H9 (cell line): ENCODE results near the gene DRGX. TPM values are rescaled to one million over a fixed set of nuclear protein-coding genes. Genes with fewer than 3 reads are reported as not detected.

Experiments used
- DNase-seq: peaks from one replicate; pipeline ENCODE4 v3.0.0-alpha.2; 2017
- H2AFZ ChIP-seq: one replicate; pipeline ENCODE4 v1.6.1; 2013; ENCODE audit warnings: mild to moderate bottlenecking, low read length, control low read depth, moderate library complexity
- H2AK5ac ChIP-seq: 2 replicates; pipeline ENCODE4 v1.6.1; 2013; ENCODE audit warnings: low read length, control low read depth, mixed read lengths; ENCODE audit not compliant: insufficient read length
- H2BK120ac ChIP-seq: one replicate; pipeline ENCODE4 v1.6.1; 2013; ENCODE audit warnings: low read depth, mild to moderate bottlenecking, low read length, control low read depth, inconsistent platforms; ENCODE audit not compliant: poor library complexity, severe bottlenecking
- H2BK12ac ChIP-seq: 2 replicates; pipeline ENCODE4 v1.6.1; 2013; ENCODE audit warnings: low read length, control low read depth, mixed read lengths, low read depth; ENCODE audit not compliant: insufficient read length
- H2BK15ac ChIP-seq: 2 replicates; pipeline ENCODE4 v1.6.1; 2013; ENCODE audit warnings: low read depth, low read length, control low read depth
- H2BK20ac ChIP-seq: one replicate; pipeline ENCODE4 v1.6.1; 2013; ENCODE audit warnings: low read depth, mild to moderate bottlenecking, low read length, control low read depth, inconsistent platforms; ENCODE audit not compliant: poor library complexity, severe bottlenecking
- H2BK5ac ChIP-seq: 2 replicates; pipeline ENCODE4 v1.6.1; 2013; ENCODE audit warnings: low read length, control low read depth, mixed read lengths; ENCODE audit not compliant: insufficient read length
- H3K14ac ChIP-seq: 2 replicates; pipeline ENCODE4 v1.6.1; 2013; ENCODE audit warnings: low read length, control low read depth; ENCODE audit not compliant: insufficient read depth
- H3K18ac ChIP-seq: 2 replicates; pipeline ENCODE4 v1.6.1; 2013; ENCODE audit warnings: low read depth, mild to moderate bottlenecking, mixed read lengths, low read length, control low read depth; ENCODE audit not compliant: insufficient read length
- H3K23ac ChIP-seq: 2 replicates; pipeline ENCODE4 v1.6.1; 2013; ENCODE audit warnings: low read length, control low read depth, mixed read lengths, low read depth; ENCODE audit not compliant: insufficient read length
- H3K23me2 ChIP-seq: 2 replicates; pipeline ENCODE4 v1.6.1; 2013; ENCODE audit warnings: low read depth, mild to moderate bottlenecking, mixed read lengths, low read length, control low read depth; ENCODE audit not compliant: insufficient read length, poor library complexity, severe bottlenecking
- H3K27ac ChIP-seq: 2 replicates; pipeline ENCODE4 v1.5.1; 2013; ENCODE audit warnings: low read length, control low read depth, mixed read lengths, low read depth; ENCODE audit not compliant: insufficient read length
- H3K27me3 ChIP-seq: 2 replicates; pipeline ENCODE4 v1.6.1; 2013; ENCODE audit warnings: low read length, control low read depth, inconsistent platforms; ENCODE audit not compliant: insufficient read depth
- H3K4ac ChIP-seq: 2 replicates; pipeline ENCODE4 v1.6.1; 2013; ENCODE audit warnings: low read depth, mild to moderate bottlenecking, control low read depth, inconsistent platforms, low read length, moderate library complexity
- H3K4me1 ChIP-seq: 2 replicates; pipeline ENCODE4 v1.6.1; 2013; ENCODE audit warnings: low read length, control low read depth, inconsistent platforms; ENCODE audit not compliant: insufficient read depth
- H3K4me2 ChIP-seq: 2 replicates; pipeline ENCODE4 v1.6.1; 2013; ENCODE audit warnings: low read length, control low read depth, mixed read lengths; ENCODE audit not compliant: insufficient read length, insufficient read depth
- H3K56ac ChIP-seq: 2 replicates; pipeline ENCODE4 v1.6.1; 2013; ENCODE audit warnings: low read depth, mild to moderate bottlenecking, mixed read lengths, low read length, control low read depth; ENCODE audit not compliant: insufficient read length
- H3K79me1 ChIP-seq: 2 replicates; pipeline ENCODE4 v1.6.1; 2013; ENCODE audit warnings: low read depth, mild to moderate bottlenecking, moderate library complexity, low read length, control low read depth, inconsistent platforms; ENCODE audit not compliant: insufficient read depth, poor library complexity, severe bottlenecking
- H3K79me2 ChIP-seq: 2 replicates; pipeline ENCODE4 v1.6.1; 2013; ENCODE audit warnings: low read length, control low read depth, inconsistent platforms; ENCODE audit not compliant: insufficient read depth
- H3K9ac ChIP-seq: 2 replicates; pipeline ENCODE4 v1.6.1; 2013; ENCODE audit warnings: low read length, control low read depth, mixed read lengths; ENCODE audit not compliant: insufficient read length; ENCODE audit errors: extremely low read depth
- H3K9me3 ChIP-seq: one replicate; pipeline ENCODE4 v1.6.1; 2013; ENCODE audit warnings: low read depth, low read length, inconsistent platforms; ENCODE audit not compliant: control insufficient read depth
- H3T11ph ChIP-seq: one replicate; pipeline ENCODE4 v1.6.1; 2013; ENCODE audit warnings: mild to moderate bottlenecking, low read length, control low read depth, inconsistent platforms
- H4K20me1 ChIP-seq: one replicate; pipeline ENCODE4 v1.6.1; 2013; ENCODE audit not compliant: control insufficient read depth, insufficient read length, insufficient read depth
- H4K5ac ChIP-seq: 2 replicates; pipeline ENCODE4 v1.6.1; 2013; ENCODE audit warnings: low read depth, mild to moderate bottlenecking, mixed read lengths, low read length, control low read depth; ENCODE audit not compliant: insufficient read length
- H4K8ac ChIP-seq: replicated peaks from 2 replicates; pipeline ENCODE4 v1.6.1; 2013; ENCODE audit warnings: low read length, control low read depth, mixed read lengths, low read depth; ENCODE audit not compliant: insufficient read length
- H4K91ac ChIP-seq: 2 replicates; pipeline ENCODE4 v1.6.1; 2013; ENCODE audit warnings: low read depth, mild to moderate bottlenecking, moderate library complexity, mixed read lengths, low read length, control low read depth; ENCODE audit not compliant: insufficient read length
- H3K27ac Mint-ChIP-seq, 3 experiments: 2 replicates in 2 of 3; 3 replicates in 1 of 3; pipeline ENCODE4 v1.8.0; 2020 to 2021; ENCODE audit warnings: mixed read lengths in 3 of 3, mild to moderate bottlenecking in 1 of 3, moderate library complexity in 1 of 3
- H3K27me3 Mint-ChIP-seq: 2 replicates; pipeline ENCODE4 v1.8.0; 2021; ENCODE audit warnings: low read depth, mild to moderate bottlenecking, moderate library complexity, mixed read lengths
- H3K36me3 Mint-ChIP-seq, 3 experiments: 2 replicates in 2 of 3; 3 replicates in 1 of 3; pipeline ENCODE4 v1.8.0; 2020 to 2021; ENCODE audit warnings: low read depth in 3 of 3, mixed read lengths in 3 of 3; ENCODE audit not compliant: insufficient read depth in 1 of 3
- H3K4me1 Mint-ChIP-seq, 2 experiments: 2 replicates each; pipeline ENCODE4 v1.8.0; 2020; ENCODE audit warnings: mixed read lengths in 2 of 2
- H3K4me3 Mint-ChIP-seq, 2 experiments: 2 replicates in 1 of 2; 3 replicates in 1 of 2; pipeline ENCODE4 v1.8.0; 2020 to 2021; ENCODE audit warnings: mild to moderate bottlenecking in 2 of 2, mixed read lengths in 2 of 2, moderate library complexity in 1 of 2
- H3K9me3 Mint-ChIP-seq, 2 experiments: 2 replicates in 1 of 2; 3 replicates in 1 of 2; pipeline ENCODE4 v1.8.0; 2020; ENCODE audit warnings: mild to moderate bottlenecking in 2 of 2, mixed read lengths in 2 of 2, moderate library complexity in 1 of 2
- WGBS: extraction: QIAGEN DNeasy Blood & Tissue Kit; methylation state at CpG from one replicate; pipeline ENCODE4 v1.1.7; 2013; ENCODE audit warnings: missing lambda C conversion rate, low lambda C conversion rate, mixed read lengths; ENCODE audit not compliant: insufficient read length; ENCODE audit errors: extremely low coverage; 5-methylcytosine and 5-hydroxymethylcytosine counted together
- total RNA-seq: library from RNA; stranded (reverse); gene quantifications from 2 replicates; pipeline ENCODE4 v1.2.1, GENCODE V29; 2021
- TF ChIP-seq, protein P1 (sequence below): fragments of 200-600 bp; sonication (generic); conservative IDR thresholded peaks from 3 replicates; pipeline ENCODE4 v1.8.0; 2021; ENCODE audit warnings: antibody characterized with exemption, mild to moderate bottlenecking

Gene DRGX
- total RNA-seq, 1 experiment from 2014 or later = not detected

DNA sequence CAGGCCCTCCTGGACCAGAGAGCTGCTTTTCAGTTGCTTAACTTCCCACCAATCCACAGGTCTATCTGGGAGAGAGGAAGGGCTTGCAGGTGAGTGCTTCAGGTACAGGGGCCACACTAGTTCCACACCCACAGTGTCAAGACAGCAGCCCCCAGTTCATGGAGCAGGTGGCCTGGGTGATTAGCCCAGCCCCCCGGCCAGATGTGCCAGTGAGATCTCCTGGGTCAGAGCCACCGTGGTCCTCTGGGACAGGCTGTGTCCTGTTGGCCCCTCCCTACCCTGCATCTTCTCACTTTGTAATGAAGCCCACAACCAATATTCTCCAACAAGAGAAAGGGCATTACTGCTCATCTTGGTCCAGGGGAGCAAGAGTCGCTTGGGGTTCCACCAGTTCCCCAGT is 30.6 kb downstream of the DRGX start:
- DNase-seq = no peak
- Histone ChIP-seq H3K4me1 (no peaks in the 10 kb centered on the region; the same call in 1 of the 2 replicates), H3K4ac (no peak overlapping the region), H2BK120ac (no peak overlapping the region), H2BK5ac (no peak overlapping the region), H2BK12ac (no peak overlapping the region), H3K9me3 (no peaks in the 10 kb centered on the region), H3K79me1 (no peaks in the 10 kb centered on the region), H3K23me2 (no peaks in the 10 kb centered on the region), H3K27ac (no peak overlapping the region), H3K14ac (no peak overlapping the region), H3K9ac (no peak overlapping the region), H4K8ac (no peak overlapping the region), H4K91ac (no peak overlapping the region), H2BK20ac (no peak overlapping the region), H2BK15ac (no peak overlapping the region), H3K79me2 (no peaks in the 10 kb centered on the region), H4K20me1 (no peaks in the 10 kb centered on the region), H3K56ac (no peak overlapping the region), H3K18ac (no peak overlapping the region), H3K4me2 (no peak overlapping the region), H3T11ph (no peak overlapping the region), H2AK5ac (no peak overlapping the region), H4K5ac (no peak overlapping the region), H3K27me3 (no peaks in the 10 kb centered on the region), H3K23ac (no peak overlapping the region), H2AFZ (no peak overlapping the region)
- Mint-ChIP-seq H3K27me3 (peaks cover 4% of the 10 kb centered on the region), H3K36me3 (no peaks in the 10 kb centered on the region), H3K27ac (0 out of 7 replicates have a peak overlapping the region, but pooled peaks of 1 of the 3 experiments have one; percentile 34), H3K4me3 (no peak overlapping the region), H3K4me1 (peaks cover 10 to 11% of the 10 kb centered on the region in 2 experiments), H3K9me3 (no peaks in the 10 kb centered on the region; a peak in 1 of 5 replicates)
- TF ChIP-seq, protein P1, sequence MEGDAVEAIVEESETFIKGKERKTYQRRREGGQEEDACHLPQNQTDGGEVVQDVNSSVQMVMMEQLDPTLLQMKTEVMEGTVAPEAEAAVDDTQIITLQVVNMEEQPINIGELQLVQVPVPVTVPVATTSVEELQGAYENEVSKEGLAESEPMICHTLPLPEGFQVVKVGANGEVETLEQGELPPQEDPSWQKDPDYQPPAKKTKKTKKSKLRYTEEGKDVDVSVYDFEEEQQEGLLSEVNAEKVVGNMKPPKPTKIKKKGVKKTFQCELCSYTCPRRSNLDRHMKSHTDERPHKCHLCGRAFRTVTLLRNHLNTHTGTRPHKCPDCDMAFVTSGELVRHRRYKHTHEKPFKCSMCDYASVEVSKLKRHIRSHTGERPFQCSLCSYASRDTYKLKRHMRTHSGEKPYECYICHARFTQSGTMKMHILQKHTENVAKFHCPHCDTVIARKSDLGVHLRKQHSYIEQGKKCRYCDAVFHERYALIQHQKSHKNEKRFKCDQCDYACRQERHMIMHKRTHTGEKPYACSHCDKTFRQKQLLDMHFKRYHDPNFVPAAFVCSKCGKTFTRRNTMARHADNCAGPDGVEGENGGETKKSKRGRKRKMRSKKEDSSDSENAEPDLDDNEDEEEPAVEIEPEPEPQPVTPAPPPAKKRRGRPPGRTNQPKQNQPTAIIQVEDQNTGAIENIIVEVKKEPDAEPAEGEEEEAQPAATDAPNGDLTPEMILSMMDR = no peak
- WGBS = no CpG with 5 or more reads among the region's 3 CpGs
